Measurements from ENCODE around the gene PRKN. TPM values are rescaled to one million over a fixed set of nuclear protein-coding genes. Genes with fewer than 3 reads are reported as not detected.

Gene PRKN
- total RNA-seq, 4 donors from 2014 or later = 4.5 to 12.3 (median 9.0) TPM

GRCh38 chr6:162481938-162482337, 245.6 kb downstream of the PRKN start:
- DNase-seq = no peak
- TF ChIP-seq CTCF (IDR thresholded peaks at IDR 0.05) (no peak), POLR2AphosphoS5 (IDR thresholded peaks at IDR 0.05) (no peak), POLR2A (IDR thresholded peaks at IDR 0.05) (no peak), EP300 (IDR thresholded peaks at IDR 0.05; ENCODE audit: low read depth) (no peak)
- H3K27me3 ChIP-seq = no peaks in the 10 kb centered on the region
- H3K4me3 ChIP-seq = no peak overlapping the region
- no peaks in the 10 kb centered on the region for H3K4me1 ChIP-seq
- intact Hi-C loops (cut with DNase I; ENCODE audit: low total_unique reads) (no loop called here), in situ Hi-C loops (cut with MboI; ENCODE audit: low pct_ligation_motif_present in 1 of 4, low pct_unique_long_range_greater_than_20kb in 1 of 4, low sequenced_read_pairs in 3 of 4) (no loop called here)
- no peaks in the 10 kb centered on the region for H3K36me3 ChIP-seq
- no peaks in the 10 kb centered on the region for H3K9me3 ChIP-seq
- H3K27ac ChIP-seq = no peak overlapping the region

- Histone ChIP-seq H3K4me1 (no peaks in the 10 kb centered on the region), H3K4me3 (no peak overlapping the region), H3K36me3 (no peaks in the 10 kb centered on the region), H3K27me3 (no peaks in the 10 kb centered on the region), H3K9me3 (no peaks in the 10 kb centered on the region), H3K27ac (no peak overlapping the region)
- 94 to 100% methylated on average over 2 of the region's 2 CpGs for WGBS, 2 donors (ENCODE audit: low coverage in 1 of 2)
- no peak for DNase-seq
- intact Hi-C loops (cut with DNase I; ENCODE audit: low total_unique reads) (no loop called here), in situ Hi-C loops (cut with MboI; ENCODE audit: low pct_ligation_motif_present in 1 of 4, low pct_unique_long_range_greater_than_20kb in 1 of 4, low sequenced_read_pairs in 3 of 4) (no loop called here)
- TF ChIP-seq POLR2A (IDR thresholded peaks at IDR 0.05) (no peak), POLR2AphosphoS5 (IDR thresholded peaks at IDR 0.05) (no peak), CTCF (IDR thresholded peaks at IDR 0.05) (no peak), EP300 (IDR thresholded peaks at IDR 0.05; ENCODE audit: low read depth) (no peak)
Measured at GRCh38 chr6:162481320-162481719, 246.2 kb downstream of the PRKN start.

GRCh38 chr6:162478192-162478671, 249.3 kb downstream of the PRKN start:
- in situ Hi-C loops (cut with MboI; ENCODE audit: low pct_ligation_motif_present in 1 of 4, low pct_unique_long_range_greater_than_20kb in 1 of 4, low sequenced_read_pairs in 3 of 4) = no loop called here
- H3K36me3 ChIP-seq = no peaks in the 10 kb centered on the region
- H3K4me3 ChIP-seq = no peak overlapping the region
- H3K4me1 ChIP-seq = no peaks in the 10 kb centered on the region
- no peaks in the 10 kb centered on the region for H3K27me3 ChIP-seq
- WGBS, 2 donors (ENCODE audit: low coverage in 1 of 2) = 90 to 93% methylated on average over 3 to 7 of the region's 7 CpGs
- intact Hi-C loops (cut with DNase I; ENCODE audit: low total_unique reads) = no loop called here
- DNase-seq = no peak
- TF ChIP-seq CTCF (IDR thresholded peaks at IDR 0.05) (no peak), POLR2A (IDR thresholded peaks at IDR 0.05) (no peak), POLR2AphosphoS5 (IDR thresholded peaks at IDR 0.05) (no peak), EP300 (IDR thresholded peaks at IDR 0.05; ENCODE audit: low read depth) (no peak)
- no peaks in the 10 kb centered on the region for H3K9me3 ChIP-seq
- no peak overlapping the region for H3K27ac ChIP-seq

GRCh38 chr6:162474722-162475121, 252.8 kb downstream of the PRKN start:
- intact Hi-C loops (cut with DNase I; ENCODE audit: low total_unique reads) (no loop called here), in situ Hi-C loops (cut with MboI; ENCODE audit: low pct_ligation_motif_present in 1 of 4, low pct_unique_long_range_greater_than_20kb in 1 of 4, low sequenced_read_pairs in 3 of 4) (no loop called here)
- DNase-seq = no peak
- Histone ChIP-seq H3K4me3 (no peak overlapping the region), H3K27me3 (no peaks in the 10 kb centered on the region), H3K27ac (no peak overlapping the region), H3K36me3 (no peaks in the 10 kb centered on the region), H3K4me1 (no peaks in the 10 kb centered on the region), H3K9me3 (no peaks in the 10 kb centered on the region)
- TF ChIP-seq CTCF (IDR thresholded peaks at IDR 0.05) = no peak
- no peak for TF ChIP-seq POLR2AphosphoS5 (IDR thresholded peaks at IDR 0.05)
- no peak for TF ChIP-seq EP300 (IDR thresholded peaks at IDR 0.05; ENCODE audit: low read depth)
- no peak for TF ChIP-seq POLR2A (IDR thresholded peaks at IDR 0.05)
- 58 to 74% methylated on average over 2 of the region's 2 CpGs for WGBS, 2 donors (ENCODE audit: low coverage in 1 of 2)
